Fibroblast of the aortic adventitia (primary cell): ENCODE results near the gene CLNK. TPM values are rescaled to one million over a fixed set of nuclear protein-coding genes. Genes with fewer than 3 reads are reported as not detected.
A peak's percentile ranks its signal among the peaks of the same experiment; 100 is the strongest.
"Not testable (repeated sequence)": the region's sequence is repeated elsewhere in the genome, so short reads cannot be mapped to it uniquely, and the experiment has no call there.

Source experiments
- DNase-seq: peaks from one replicate; pipeline ENCODE4 v3.0.0-alpha.2; 2010; ENCODE audit warnings: low read depth
- H3K4me3 ChIP-seq: 2 replicates; pipeline ENCODE4 v1.5.1; 2011; ENCODE audit warnings: low read depth, mild to moderate bottlenecking, control low read depth, low read length, moderate library complexity
- CTCF ChIP-seq: IDR thresholded peaks from 2 replicates; pipeline ENCODE4 v1.5.1; 2011; ENCODE audit warnings: mild to moderate bottlenecking, low read length, control low read depth, inconsistent platforms; ENCODE audit not compliant: insufficient read depth
- total RNA-seq: library from RNA; depleted of rRNA; stranded (reverse); fragments of >200 nt; gene quantifications from 2 replicates; pipeline ENCODE4 v1.2.3, GENCODE V29; 2012; ENCODE audit warnings: low replicate concordance

CLNK gene
- total RNA-seq, 1 donor, result not detected

- H3K4me3 ChIP-seq, result no peak overlapping the region
- no peak for DNase-seq
- peak; percentile 27 for TF ChIP-seq CTCF
These were observed 61.8 kb downstream of the CLNK start for GRCh38 chr4:10622728-10623127.

GRCh38 chr4:10620935-10621488, 63.6 kb downstream of the CLNK start:
- DNase-seq, result no peak
- TF ChIP-seq CTCF, result no peak
- H3K4me3 ChIP-seq, result no peak overlapping the region

GRCh38 chr4:10619855-10620254, 64.7 kb downstream of the CLNK start:
- H3K4me3 ChIP-seq, result no peak overlapping the region
- TF ChIP-seq CTCF, result no peak
- DNase-seq, result no peak

- DNase-seq, result peak; percentile 43
These were observed 65.3 kb downstream of the CLNK start for GRCh38 chr4:10619220-10619619.

GRCh38 chr4:10614926-10615325, 69.6 kb downstream of the CLNK start:
- not testable (repeated sequence) for DNase-seq, H3K4me3 ChIP-seq

More at GRCh38 chr4:10619220-10619619, 65.3 kb downstream of the CLNK start:
- no peak for TF ChIP-seq CTCF
- no peak overlapping the region for H3K4me3 ChIP-seq

GRCh38 chr4:10613926-10614478, 70.6 kb downstream of the CLNK start:
- no peak overlapping the region for H3K4me3 ChIP-seq
- no peak for TF ChIP-seq CTCF
- no peak for DNase-seq

- no peak for DNase-seq
- no peak overlapping the region for H3K4me3 ChIP-seq
- TF ChIP-seq CTCF, result no peak
These were observed 72.1 kb downstream of the CLNK start for GRCh38 chr4:10612476-10612875.
